ENCODE measurements around the gene ERC1. TPM values are rescaled to one million over a fixed set of nuclear protein-coding genes. Genes with fewer than 3 reads are reported as not detected.

ERC1 gene
- total and polyA plus RNA-seq, 4 donors: 7.4 to 78.2 (median 39.8) TPM

GRCh38 chr12:1443421-1444141 is 452.6 kb downstream of the ERC1 start:
- Histone ChIP-seq H3K36me3 (ENCODE audit: control insufficient read depth in 4 of 4, insufficient read depth in 4 of 4, low read length in 4 of 4) (peaks cover 0 to 8% (median 2%) of the 10 kb centered on the region in 4 donors), H3K27me3 (ENCODE audit: control insufficient read depth in 3 of 3, insufficient read depth in 3 of 3, low read length in 2 of 3) (no peaks in the 10 kb centered on the region), H3K4me3 (no peak overlapping the region), H3K9me3 (ENCODE audit: control insufficient read depth in 4 of 4, insufficient read depth in 3 of 4, low read length in 3 of 4) (peaks cover 0 to 2% (median 0%) of the 10 kb centered on the region in 4 donors), H3K4me1 (ENCODE audit: control insufficient read depth in 5 of 5, insufficient read depth in 5 of 5, low read length in 5 of 5) (peaks cover 0 to 4% (median 2%) of the 10 kb centered on the region in 5 donors), H3K27ac (ENCODE audit: low read depth in 1 of 2, low read length in 1 of 2) (no peak overlapping the region), H3K9ac (ENCODE audit: insufficient read depth in 1 of 2, low read length in 2 of 2) (no peak overlapping the region)
- no peak for DNase-seq
- 78 to 88% methylated on average over 8 of the region's 8 CpGs for WGBS, 2 donors
- no peak for ATAC-seq (ENCODE audit: insufficient read depth, low FRiP score)
- no peak for TF ChIP-seq CTCF (IDR thresholded peaks at IDR 0.05; ENCODE audit: control extremely low read depth, extremely low read depth)

GRCh38 chr12:1444142-1444516 is 453.1 kb downstream of the ERC1 start:
- WGBS, 2 donors: 88 to 93% methylated on average over 6 of the region's 6 CpGs
- Histone ChIP-seq H3K27me3 (ENCODE audit: control insufficient read depth in 3 of 3, insufficient read depth in 3 of 3, low read length in 2 of 3) (no peaks in the 10 kb centered on the region), H3K9me3 (ENCODE audit: control insufficient read depth in 4 of 4, insufficient read depth in 3 of 4, low read length in 3 of 4) (peaks cover 0 to 3% (median 0%) of the 10 kb centered on the region in 4 donors), H3K36me3 (ENCODE audit: control insufficient read depth in 4 of 4, insufficient read depth in 4 of 4, low read length in 4 of 4) (peaks cover 0 to 8% (median 3%) of the 10 kb centered on the region in 4 donors), H3K4me1 (ENCODE audit: control insufficient read depth in 5 of 5, insufficient read depth in 5 of 5, low read length in 5 of 5) (peaks cover 0 to 4% (median under 1%) of the 10 kb centered on the region in 5 donors), H3K27ac (ENCODE audit: low read depth in 1 of 2, low read length in 1 of 2) (no peak overlapping the region), H3K4me3 (no peak overlapping the region), H3K9ac (ENCODE audit: insufficient read depth in 1 of 2, low read length in 2 of 2) (no peak overlapping the region)
- DNase-seq: no peak
- no peak for TF ChIP-seq CTCF (IDR thresholded peaks at IDR 0.05; ENCODE audit: control extremely low read depth, extremely low read depth)
- no peak for ATAC-seq (ENCODE audit: insufficient read depth, low FRiP score)

- Histone ChIP-seq H3K4me3 (no peak overlapping the region), H3K36me3 (ENCODE audit: control insufficient read depth in 4 of 4, insufficient read depth in 4 of 4, low read length in 4 of 4) (peaks cover 0 to 11% (median 3%) of the 10 kb centered on the region in 4 donors), H3K9ac (ENCODE audit: insufficient read depth in 1 of 2, low read length in 2 of 2) (no peak overlapping the region), H3K27me3 (ENCODE audit: control insufficient read depth in 3 of 3, insufficient read depth in 3 of 3, low read length in 2 of 3) (no peaks in the 10 kb centered on the region), H3K27ac (ENCODE audit: low read depth in 1 of 2, low read length in 1 of 2) (no peak overlapping the region), H3K4me1 (ENCODE audit: control insufficient read depth in 5 of 5, insufficient read depth in 5 of 5, low read length in 5 of 5) (peaks cover 0 to 4% (median 0%) of the 10 kb centered on the region in 5 donors), H3K9me3 (ENCODE audit: control insufficient read depth in 4 of 4, insufficient read depth in 3 of 4, low read length in 3 of 4) (peaks cover 0 to 3% (median 0%) of the 10 kb centered on the region in 4 donors)
- TF ChIP-seq CTCF (IDR thresholded peaks at IDR 0.05; ENCODE audit: control extremely low read depth, extremely low read depth): no peak
- DNase-seq (no peak), ATAC-seq (ENCODE audit: insufficient read depth, low FRiP score) (no peak)
- WGBS, 2 donors: 73 to 87% methylated on average over 3 of the region's 3 CpGs
Measured at GRCh38 chr12:1445807-1446206, 454.8 kb downstream of the ERC1 start.

All from lung (tissue), 12 donors.